ENCODE measurements around the gene PUM2.

Gene PUM2, protein sequence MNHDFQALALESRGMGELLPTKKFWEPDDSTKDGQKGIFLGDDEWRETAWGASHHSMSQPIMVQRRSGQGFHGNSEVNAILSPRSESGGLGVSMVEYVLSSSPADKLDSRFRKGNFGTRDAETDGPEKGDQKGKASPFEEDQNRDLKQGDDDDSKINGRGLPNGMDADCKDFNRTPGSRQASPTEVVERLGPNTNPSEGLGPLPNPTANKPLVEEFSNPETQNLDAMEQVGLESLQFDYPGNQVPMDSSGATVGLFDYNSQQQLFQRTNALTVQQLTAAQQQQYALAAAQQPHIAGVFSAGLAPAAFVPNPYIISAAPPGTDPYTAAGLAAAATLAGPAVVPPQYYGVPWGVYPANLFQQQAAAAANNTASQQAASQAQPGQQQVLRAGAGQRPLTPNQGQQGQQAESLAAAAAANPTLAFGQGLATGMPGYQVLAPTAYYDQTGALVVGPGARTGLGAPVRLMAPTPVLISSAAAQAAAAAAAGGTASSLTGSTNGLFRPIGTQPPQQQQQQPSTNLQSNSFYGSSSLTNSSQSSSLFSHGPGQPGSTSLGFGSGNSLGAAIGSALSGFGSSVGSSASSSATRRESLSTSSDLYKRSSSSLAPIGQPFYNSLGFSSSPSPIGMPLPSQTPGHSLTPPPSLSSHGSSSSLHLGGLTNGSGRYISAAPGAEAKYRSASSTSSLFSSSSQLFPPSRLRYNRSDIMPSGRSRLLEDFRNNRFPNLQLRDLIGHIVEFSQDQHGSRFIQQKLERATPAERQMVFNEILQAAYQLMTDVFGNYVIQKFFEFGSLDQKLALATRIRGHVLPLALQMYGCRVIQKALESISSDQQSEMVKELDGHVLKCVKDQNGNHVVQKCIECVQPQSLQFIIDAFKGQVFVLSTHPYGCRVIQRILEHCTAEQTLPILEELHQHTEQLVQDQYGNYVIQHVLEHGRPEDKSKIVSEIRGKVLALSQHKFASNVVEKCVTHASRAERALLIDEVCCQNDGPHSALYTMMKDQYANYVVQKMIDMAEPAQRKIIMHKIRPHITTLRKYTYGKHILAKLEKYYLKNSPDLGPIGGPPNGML

DNA sequence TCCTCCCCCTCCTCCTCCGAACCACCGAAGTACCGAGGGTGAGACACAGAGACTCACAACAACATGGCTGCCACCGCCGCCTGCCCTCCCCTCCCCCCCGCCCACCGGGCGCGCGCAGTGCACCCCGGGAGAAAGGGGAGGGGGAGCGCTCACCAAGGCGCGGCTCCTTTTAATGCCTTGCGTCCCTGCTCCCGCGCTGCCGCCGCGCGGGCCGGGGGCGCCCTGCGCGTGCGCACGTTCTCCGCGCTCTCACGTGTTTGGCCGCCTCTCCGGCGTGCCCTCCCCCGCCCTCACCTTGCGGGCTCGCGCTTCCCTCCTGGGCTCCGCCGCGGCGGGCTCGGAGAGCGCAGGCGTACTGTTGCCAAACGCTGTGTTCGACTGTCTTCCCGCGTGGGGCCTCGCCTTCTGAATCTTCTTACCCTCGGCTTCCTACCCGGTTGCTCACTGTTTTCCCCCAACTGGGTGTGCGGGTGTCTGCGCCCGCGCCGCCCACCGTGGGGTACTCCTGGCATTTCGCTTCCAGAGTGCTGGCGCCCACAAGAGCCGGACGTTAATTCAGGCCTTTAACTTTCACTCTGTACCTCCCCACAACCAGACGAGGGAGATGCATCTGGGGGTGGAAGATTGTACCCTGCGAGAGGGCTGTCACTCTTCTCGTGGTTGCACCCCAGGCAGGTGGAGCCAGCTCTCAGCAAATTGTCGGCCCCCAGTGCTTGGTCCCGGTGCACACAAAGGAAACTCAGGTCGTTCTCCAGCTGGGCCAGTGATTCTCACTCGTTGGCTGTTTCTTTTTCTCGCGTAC lies at the start of gene PUM2:
Gene PUM2, minus strand, starts transcription at position 92 of the 802 bp plus-strand sequence. CDS start 23,484 bp downstream, outside the sequence.
- peak; percentile 86 to 95 for DNase-seq (ENCODE audit: low spot score in 2 of 2)
- Mint-ChIP-seq H3K4me1 (peaks cover 35% of the 10 kb centered on the region), H3K36me3 (ENCODE audit: insufficient read depth) (peaks cover 5% of the 10 kb centered on the region), H3K4me3 (no peak within 1 kb of the TSS), H3K27ac (ENCODE audit: low read depth) (no peak within 1 kb of the TSS), H3K9me3 (no peaks in the 10 kb centered on the region), H3K27me3 (no peaks in the 10 kb centered on the region)
- ATAC-seq (replicated peaks; ENCODE audit: extremely low read depth, poor library complexity, severe bottlenecking): peak; percentile 79

DNA sequence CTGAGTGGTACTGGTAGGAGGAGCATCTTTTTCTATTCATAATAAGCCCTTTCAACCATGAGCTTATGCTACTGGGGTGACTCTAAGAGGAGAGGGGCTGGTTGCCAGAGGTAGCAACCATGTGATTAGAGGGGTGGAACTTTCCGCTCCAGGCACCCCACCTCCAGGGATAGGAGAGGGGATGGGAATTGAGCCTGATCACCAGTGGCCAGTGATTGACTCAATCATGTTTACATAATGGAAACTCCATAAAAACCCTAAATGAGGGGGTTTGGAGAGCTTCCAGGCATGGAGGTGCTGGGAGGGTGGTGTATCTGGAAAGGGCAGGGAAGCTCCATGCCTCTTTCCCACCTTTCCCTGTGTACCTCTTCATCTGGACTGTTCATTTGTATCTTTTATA lies 49.7 kb upstream of the PUM2 start:
- Mint-ChIP-seq H3K9me3 (no peaks in the 10 kb centered on the region), H3K4me3 (no peak overlapping the region), H3K4me1 (no peaks in the 10 kb centered on the region), H3K36me3 (ENCODE audit: insufficient read depth) (no peaks in the 10 kb centered on the region), H3K27ac (ENCODE audit: low read depth) (no peak overlapping the region), H3K27me3 (peaks cover 25% of the 10 kb centered on the region)
- DNase-seq (ENCODE audit: low spot score in 2 of 2) (no peak), ATAC-seq (replicated peaks; ENCODE audit: extremely low read depth, poor library complexity, severe bottlenecking) (no peak)

DNA sequence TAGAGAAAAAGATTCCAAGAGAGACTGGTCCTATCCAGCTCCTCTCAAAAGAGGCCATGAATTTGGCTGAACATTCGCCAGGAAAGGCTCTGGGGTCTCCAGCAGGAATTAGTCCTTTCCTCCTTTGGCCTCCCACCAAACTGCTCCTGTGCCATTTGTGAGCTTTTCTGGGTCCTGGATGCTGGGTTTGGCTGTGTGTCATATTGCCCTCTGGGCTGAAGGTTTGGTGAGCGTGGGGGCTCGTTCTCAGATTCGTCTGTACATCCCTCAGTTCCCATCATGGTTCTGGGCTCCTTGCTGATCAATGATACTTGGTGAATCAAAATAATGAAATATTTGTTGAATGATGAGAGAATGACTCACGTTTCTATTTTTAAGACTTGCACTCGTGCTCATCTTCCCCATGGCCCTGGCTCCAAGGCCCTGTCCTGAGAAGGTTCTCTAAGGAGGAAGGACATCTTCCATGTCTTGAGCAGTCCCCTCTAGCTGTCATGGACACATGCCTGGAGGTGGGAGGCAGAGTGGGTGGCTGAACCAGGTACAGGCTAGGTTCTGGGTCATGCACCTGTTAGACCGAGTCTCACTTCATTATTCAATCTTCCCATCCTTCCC lies 48.4 kb upstream of the PUM2 start:
- Mint-ChIP-seq H3K36me3 (ENCODE audit: insufficient read depth) (no peaks in the 10 kb centered on the region), H3K27me3 (peaks cover 30% of the 10 kb centered on the region), H3K4me1 (no peaks in the 10 kb centered on the region), H3K4me3 (no peak overlapping the region), H3K9me3 (no peaks in the 10 kb centered on the region), H3K27ac (ENCODE audit: low read depth) (no peak overlapping the region)
- DNase-seq (ENCODE audit: low spot score in 2 of 2) (no peak), ATAC-seq (replicated peaks; ENCODE audit: extremely low read depth, poor library complexity, severe bottlenecking) (no peak)

DNA sequence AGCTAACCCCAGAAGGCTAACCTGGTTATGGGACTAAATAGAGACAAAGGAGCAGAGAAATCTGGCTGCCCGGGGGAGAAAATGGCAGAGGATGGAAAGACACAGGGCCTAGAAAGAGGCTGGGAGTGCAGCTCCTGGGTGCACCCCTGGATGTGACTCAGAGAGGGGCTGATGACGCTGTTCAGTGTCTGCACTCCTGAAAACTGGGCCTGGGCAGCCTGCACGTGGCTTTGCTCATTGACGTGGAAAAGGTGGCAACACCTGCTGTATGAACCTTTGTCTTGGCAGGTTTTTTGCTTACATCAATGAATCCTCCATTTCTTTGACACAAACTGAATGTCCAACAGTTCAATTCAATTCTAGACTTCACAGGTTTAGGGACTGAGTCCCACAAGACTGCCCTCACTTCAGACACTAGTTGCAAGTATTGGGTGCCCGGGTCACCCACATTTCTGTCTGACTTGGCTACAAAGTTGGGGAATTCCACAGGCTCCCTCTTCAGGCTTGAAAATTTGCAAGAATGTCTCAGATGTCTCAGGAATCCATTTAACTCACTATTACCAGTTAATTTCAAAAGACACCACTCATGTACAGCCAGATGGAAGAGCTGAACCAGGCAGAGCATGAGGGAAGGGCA lies 47.3 kb upstream of the PUM2 start:
- Mint-ChIP-seq H3K27ac (ENCODE audit: low read depth) (no peak overlapping the region), H3K27me3 (peaks cover 30% of the 10 kb centered on the region), H3K4me3 (no peak overlapping the region), H3K4me1 (no peaks in the 10 kb centered on the region), H3K36me3 (ENCODE audit: insufficient read depth) (no peaks in the 10 kb centered on the region), H3K9me3 (no peaks in the 10 kb centered on the region)
- no peak for ATAC-seq (replicated peaks; ENCODE audit: extremely low read depth, poor library complexity, severe bottlenecking)
- DNase-seq (ENCODE audit: low spot score in 2 of 2): no peak

DNA sequence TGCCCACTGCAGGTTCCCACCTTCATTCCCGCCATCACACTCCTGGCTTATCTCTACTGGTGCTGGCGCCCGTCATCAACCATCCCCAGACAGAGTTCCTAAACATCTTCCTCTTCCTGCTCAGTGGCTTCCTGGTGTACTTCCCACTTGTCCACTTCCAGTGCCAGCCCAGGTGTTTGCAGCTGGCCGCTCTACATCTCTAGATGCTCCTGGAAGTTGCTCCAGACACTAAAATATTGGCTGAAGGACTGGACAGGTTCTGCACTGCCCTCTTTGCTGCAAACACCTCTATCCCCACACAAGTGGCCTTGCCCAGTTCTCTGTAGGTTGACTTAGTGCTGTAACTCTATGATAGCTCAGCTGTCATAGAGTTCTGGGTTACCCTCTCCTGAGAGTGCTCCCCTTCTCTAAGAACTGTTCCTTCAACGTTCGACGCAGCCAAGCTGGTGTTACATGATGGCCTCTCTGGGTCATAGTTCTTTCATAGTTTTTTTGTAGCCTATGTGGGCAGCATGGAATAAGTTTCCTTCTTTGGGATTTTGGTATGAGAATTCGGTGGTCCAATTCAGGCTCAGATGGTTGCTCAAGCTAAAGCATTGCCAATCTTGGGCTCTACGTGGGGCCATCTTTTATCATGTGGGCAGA lies 45.8 kb upstream of the PUM2 start:
- no peaks in the 10 kb centered on the region for H3K36me3 Mint-ChIP-seq (ENCODE audit: insufficient read depth)
- DNase-seq (ENCODE audit: low spot score in 2 of 2) (no peak), ATAC-seq (replicated peaks; ENCODE audit: extremely low read depth, poor library complexity, severe bottlenecking) (no peak)
- no peaks in the 10 kb centered on the region for H3K9me3 Mint-ChIP-seq
- H3K4me3 Mint-ChIP-seq: no peak overlapping the region
- no peaks in the 10 kb centered on the region for H3K4me1 Mint-ChIP-seq
- peaks cover 31% of the 10 kb centered on the region for H3K27me3 Mint-ChIP-seq
- no peak overlapping the region for H3K27ac Mint-ChIP-seq (ENCODE audit: low read depth)

DNA sequence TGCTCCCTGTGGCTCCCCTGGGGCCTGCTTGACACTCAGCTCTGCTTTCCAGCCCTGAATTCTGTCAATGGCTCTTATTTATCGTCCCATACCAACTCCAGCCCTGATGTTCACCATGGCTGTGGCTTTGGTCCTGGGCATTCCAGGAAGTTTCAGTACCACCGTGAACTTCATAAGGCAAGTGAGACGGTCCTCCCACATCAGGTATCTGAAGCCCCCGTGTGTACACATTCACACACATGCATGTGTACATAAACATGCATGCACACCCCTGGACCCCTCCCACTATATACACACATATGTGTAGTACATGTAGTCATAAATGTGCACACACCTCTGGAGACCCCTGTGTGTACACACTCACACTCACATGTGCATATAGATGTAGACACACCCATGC lies 43.3 kb upstream of the PUM2 start:
- H3K27me3 Mint-ChIP-seq: peaks cover 44% of the 10 kb centered on the region
- no peak overlapping the region for H3K4me3 Mint-ChIP-seq
- no peaks in the 10 kb centered on the region for H3K36me3 Mint-ChIP-seq (ENCODE audit: insufficient read depth)
- no peaks in the 10 kb centered on the region for H3K4me1 Mint-ChIP-seq
- H3K9me3 Mint-ChIP-seq: no peaks in the 10 kb centered on the region
- DNase-seq (ENCODE audit: low spot score in 2 of 2): no peak
- H3K27ac Mint-ChIP-seq (ENCODE audit: low read depth): no peak overlapping the region
- ATAC-seq (replicated peaks; ENCODE audit: extremely low read depth, poor library complexity, severe bottlenecking): no peak

DNA sequence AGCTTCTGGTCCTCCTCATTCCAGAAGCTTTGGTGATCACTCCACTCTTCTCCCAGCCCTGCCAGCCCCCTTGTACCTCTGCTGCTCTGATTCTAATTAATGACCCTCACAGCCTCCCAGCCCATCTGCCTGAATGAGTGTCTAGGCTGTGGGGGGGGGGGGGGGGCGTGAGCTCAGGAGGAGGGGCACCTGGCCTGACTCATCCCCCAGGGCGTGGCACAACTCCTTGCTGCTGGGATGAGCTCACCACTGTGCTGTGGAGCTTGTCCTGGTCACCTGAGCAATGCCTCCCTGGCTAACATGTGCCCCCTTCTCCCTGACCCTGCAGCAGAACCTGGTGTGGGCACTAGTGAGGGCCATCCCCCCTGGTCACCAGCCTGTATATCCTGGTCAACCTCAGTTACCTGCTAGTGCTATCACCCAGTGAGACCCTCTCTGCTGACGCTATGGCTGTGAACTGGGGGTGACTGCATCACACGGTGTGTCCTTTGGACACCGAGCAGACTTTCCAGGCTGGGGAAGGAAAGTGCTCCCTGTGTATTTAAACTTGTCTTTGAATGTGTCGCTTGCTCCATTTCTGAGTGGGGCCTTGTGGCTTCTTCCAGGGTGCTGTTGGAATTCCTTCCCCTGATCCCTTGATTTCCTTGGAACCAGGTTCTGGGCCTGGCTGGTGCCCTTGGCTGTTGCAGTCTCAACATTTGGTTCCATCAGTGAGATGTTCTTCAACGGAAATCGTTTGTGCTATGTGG lies 41.5 kb upstream of the PUM2 start:
- ATAC-seq (replicated peaks; ENCODE audit: extremely low read depth, poor library complexity, severe bottlenecking) (no peak), DNase-seq (ENCODE audit: low spot score in 2 of 2) (no peak)
- H3K4me3 Mint-ChIP-seq: no peak overlapping the region
- H3K27ac Mint-ChIP-seq (ENCODE audit: low read depth): no peak overlapping the region
- no peaks in the 10 kb centered on the region for H3K36me3 Mint-ChIP-seq (ENCODE audit: insufficient read depth)
- H3K27me3 Mint-ChIP-seq: peaks cover 55% of the 10 kb centered on the region
- H3K4me1 Mint-ChIP-seq: no peaks in the 10 kb centered on the region
- no peaks in the 10 kb centered on the region for H3K9me3 Mint-ChIP-seq

DNA sequence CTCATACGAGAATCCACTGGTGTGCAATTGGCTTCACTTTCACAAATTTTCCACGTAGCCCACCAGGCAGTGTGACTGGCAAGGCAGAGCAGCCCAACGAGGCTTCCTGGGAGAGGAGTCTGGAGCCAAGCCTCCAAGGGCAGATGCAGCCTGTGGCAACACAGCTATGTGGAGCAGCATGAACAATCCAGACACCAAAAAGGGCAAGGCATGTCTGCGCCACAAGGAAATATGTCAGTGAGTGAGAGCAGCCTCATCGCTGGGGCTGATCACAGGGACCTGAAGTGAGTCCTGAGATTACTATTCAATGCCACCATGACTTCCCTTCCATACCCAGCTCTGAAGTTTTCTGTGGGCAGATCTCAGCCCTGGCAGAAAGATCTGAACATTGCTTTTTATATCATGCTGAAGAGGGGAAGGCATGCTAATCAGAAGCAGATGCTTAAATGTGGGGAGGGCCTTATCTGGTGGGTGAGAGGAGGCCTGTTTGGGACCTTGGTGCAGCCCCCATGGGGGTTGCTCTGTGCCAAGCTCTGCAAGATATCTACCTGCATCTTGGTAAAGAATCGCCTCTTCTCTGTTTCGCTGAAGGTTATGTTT lies 40.0 kb upstream of the PUM2 start:
- Mint-ChIP-seq H3K27me3 (peaks cover 43% of the 10 kb centered on the region), H3K9me3 (no peaks in the 10 kb centered on the region), H3K4me3 (no peak overlapping the region), H3K36me3 (ENCODE audit: insufficient read depth) (no peaks in the 10 kb centered on the region), H3K4me1 (no peaks in the 10 kb centered on the region), H3K27ac (ENCODE audit: low read depth) (no peak overlapping the region)
- DNase-seq (ENCODE audit: low spot score in 2 of 2) (no peak), ATAC-seq (replicated peaks; ENCODE audit: extremely low read depth, poor library complexity, severe bottlenecking) (no peak)

DNA sequence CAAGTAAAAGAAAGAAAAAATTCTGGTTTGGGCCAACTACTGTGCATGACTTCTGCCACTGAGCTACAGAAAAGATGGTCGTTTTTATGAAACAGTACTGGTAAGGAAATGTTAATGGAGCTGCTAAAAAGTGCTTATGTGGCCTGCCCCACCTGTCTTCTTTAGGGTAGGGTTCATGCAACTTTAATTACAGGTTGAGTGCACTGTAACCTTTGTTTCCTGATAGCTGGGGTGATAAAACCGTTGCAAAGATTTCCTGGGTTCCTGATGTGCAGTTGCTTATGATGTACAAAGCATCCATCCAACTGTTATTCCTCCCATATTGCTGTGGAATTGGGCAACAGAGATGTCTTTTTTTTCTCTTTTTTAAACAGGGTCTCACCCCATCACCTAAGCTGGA lies 34.3 kb upstream of the PUM2 start:
- Mint-ChIP-seq H3K4me3 (no peak overlapping the region), H3K36me3 (ENCODE audit: insufficient read depth) (no peaks in the 10 kb centered on the region), H3K4me1 (no peaks in the 10 kb centered on the region), H3K9me3 (no peaks in the 10 kb centered on the region), H3K27ac (ENCODE audit: low read depth) (no peak overlapping the region), H3K27me3 (peaks cover 18% of the 10 kb centered on the region)
- no peak for DNase-seq (ENCODE audit: low spot score in 2 of 2)
- ATAC-seq (replicated peaks; ENCODE audit: extremely low read depth, poor library complexity, severe bottlenecking): no peak

DNA sequence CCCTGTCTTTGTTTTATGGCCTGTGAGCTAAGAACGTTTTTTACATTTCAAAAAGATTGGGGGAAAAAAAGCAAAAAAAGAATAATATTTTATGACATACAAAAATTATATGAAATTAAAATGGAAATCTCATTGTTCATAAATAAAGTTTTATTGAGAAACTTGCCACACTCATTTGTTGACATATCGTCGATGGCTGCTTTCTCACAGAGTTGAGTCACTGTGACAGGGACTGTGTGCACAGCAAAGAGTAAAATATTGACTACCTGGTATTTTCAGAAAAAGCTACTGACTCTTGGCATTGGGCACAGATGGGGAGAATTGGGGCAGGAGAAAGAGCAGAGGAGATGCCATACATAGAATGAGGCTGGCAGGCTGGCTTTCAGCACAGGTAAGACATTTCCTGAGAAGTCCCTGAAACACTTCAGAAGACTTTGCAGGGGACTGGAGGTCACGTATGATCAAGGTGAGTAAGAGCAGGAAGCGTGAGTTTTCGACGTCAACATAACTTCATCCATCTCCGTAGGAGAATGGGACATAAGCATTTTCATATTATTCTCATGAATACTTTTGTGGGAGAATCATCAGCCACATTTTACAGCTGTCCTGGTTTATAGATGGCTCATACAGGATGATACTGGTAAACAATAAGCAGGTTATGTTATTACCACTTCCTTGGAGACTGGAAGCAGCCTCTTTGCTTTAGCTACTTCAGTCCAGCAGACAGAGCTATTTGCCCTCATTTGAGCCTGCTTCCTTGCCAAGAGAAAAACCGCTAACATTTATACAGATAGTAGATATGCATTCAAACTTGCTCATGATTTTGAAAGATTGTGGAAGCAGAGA lies 32.5 kb upstream of the PUM2 start:
- Mint-ChIP-seq H3K9me3 (no peaks in the 10 kb centered on the region), H3K36me3 (ENCODE audit: insufficient read depth) (no peaks in the 10 kb centered on the region), H3K27me3 (peaks cover 6% of the 10 kb centered on the region), H3K4me1 (no peaks in the 10 kb centered on the region), H3K27ac (ENCODE audit: low read depth) (no peak overlapping the region), H3K4me3 (no peak overlapping the region)
- no peak for ATAC-seq (replicated peaks; ENCODE audit: extremely low read depth, poor library complexity, severe bottlenecking)
- no peak for DNase-seq (ENCODE audit: low spot score in 2 of 2)

All from central memory CD8-positive, alpha-beta T cell (primary cell).